Hepatic stellate cell (primary cell): Measurements from ENCODE around the gene MYRFL.
"Not testable (repeated sequence)": the region's sequence is repeated elsewhere in the genome, so short reads cannot be mapped to it uniquely, and the experiment has no call there.

Experiments used
- DNase-seq: peaks from one replicate; pipeline ENCODE4 v3.0.0; 2011; ENCODE audit warnings: low spot score

Gene MYRFL

DNA sequence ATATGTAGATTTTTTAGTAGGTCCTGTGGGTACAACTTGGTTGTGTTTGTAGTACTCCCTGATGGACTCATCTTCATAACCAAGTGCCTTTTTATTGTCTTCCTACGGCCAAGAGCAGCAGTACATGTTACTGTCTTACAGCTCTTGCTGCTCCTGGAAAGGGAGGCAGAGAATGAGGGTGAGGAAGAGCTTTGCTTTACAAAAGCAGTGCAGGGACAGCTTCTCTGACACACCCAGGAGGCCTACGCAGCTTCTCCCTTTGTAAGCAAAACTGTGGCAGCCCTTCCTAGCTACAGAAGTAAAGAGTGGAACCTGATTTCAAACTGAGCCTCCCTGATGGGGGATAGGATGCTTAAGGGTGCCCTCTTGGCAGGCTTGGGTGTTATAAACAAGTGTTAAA, 18.6 kb downstream of the MYRFL start:
- DNase-seq: no peak

DNA sequence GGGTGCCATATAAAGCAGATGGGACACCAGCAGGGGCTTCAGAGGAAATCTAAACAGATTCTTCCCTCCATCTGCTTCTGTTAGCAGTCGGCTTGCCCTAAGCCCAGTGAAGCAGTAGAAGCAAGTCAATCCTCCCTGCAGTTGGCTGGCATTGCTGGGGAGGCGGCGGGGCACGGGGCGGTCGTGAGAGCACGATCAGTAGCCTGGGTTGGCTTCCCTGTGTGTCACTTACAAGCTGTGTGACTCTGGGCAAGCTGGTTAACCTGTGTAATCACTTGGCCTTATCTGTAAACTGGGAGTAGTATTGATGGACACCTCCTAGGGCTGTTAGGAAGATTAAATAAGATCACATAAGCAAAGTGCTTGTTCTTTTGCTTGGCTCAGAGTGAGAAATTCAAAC, 19.4 kb downstream of the MYRFL start:
- no peak for DNase-seq

DNA sequence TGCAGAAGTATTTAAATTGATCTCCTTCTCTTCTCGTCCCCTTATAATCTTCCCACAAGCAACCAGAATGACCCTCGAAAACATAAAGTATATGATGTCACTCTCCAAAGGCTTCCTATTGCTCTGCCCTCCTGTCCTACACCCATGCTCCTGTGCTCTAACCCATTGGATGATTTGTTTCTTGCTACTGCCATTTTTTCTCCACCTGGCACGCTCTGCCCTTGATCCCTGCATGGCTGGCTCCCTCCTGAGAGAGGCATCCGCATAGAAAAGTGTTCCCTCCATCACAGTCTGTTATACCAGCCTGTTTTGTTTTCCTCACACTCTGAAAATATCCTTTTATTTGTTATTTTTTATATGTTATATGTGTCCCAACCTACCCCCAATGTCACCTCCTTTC, 19.8 kb downstream of the MYRFL start:
- DNase-seq: no peak

DNA sequence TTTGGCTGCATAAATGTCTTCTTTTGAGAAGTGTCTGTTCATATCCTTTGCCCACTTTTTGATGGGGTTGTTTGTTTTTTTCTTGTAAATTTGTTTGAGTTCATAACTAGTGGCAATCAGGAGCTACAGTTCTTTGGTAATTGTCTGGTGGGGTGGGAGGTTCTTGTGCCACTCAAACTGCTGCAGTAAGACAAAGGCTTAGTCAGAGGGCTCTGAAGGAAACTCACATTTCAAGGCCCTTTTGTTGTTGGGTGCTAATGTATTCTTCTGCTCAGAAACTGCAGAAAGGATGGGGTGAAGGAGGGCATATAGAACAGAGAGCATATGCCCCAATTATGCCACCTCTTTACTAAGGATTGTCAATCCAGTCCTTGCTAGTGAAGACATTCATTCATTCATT, 21.9 kb downstream of the MYRFL start:
- DNase-seq: no peak

DNA sequence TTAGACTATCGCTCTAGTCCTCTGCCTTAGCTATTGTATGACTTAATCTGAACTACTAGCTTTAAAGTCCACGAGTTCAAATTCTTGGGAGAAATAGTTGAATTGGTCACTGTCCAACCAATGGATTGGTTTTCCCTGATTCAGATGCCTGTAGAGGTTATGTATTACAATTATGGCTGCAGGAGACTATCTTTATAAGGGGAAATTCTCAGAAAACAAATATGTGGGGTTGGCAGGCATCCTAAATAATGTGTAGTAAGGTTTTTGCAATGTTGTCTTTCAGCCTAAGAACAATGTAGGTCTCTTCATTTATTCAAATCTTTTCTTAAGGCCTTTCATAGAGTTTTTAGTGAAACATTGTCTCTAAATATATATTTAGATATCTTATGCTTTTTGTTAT, 26.9 kb downstream of the MYRFL start:
- no peak for DNase-seq

DNA sequence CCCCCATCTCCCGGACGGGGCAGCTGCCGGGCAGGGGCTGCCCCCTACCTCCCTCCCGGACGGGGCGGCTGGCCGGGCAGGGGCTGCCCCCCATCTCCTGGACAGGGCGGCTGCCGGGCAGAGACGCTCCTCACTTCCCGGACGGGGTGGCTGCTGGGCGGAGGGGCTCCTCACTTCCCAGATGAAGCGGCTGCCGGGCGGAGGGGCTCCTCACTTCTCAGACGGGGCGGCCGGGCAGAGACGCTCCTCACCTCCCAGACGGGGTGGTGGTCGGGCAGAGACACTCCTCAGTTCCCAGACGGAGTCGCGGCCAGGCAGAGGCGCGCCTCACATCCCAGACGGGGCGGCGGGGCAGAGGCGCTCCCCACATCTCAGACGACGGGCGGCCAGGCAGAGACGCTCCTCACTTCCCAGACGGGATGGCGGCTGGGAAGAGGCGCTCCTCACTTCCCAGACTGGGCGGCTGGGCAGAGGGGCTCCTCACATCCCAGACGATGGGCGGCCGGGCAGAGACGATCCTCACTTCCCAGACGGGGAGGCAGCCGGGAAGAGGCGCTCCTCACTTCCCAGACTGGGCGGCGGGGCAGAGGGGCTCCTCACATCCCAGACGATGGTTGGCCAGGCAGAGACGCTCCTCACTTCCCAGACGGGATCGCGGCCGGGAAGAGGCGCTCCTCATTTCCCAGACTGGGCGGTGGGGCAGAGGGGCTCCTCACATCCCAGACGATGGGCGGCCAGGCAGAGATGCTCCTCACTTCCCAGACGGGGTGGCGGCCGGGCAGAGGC, 28.3 kb downstream of the MYRFL start:
- DNase-seq: not testable (repeated sequence)

DNA sequence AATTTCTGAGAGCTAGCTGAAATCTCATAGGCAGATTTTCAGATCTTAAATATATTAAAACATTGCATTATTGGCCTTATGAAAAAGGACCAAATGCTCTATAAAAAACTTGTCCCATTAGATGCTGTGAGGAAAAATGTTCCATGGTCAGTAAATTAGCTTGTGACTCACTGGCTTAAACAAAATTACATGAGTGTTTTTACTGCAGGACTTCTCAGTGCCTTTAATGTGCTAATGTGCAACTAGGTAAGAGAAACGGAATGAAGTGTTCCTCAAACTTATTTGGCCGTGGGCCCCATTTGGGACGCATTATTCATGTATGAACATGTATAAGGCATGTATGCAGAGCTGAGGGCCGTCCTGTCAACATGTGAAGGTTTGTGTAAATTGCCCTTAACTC, 41.7 kb downstream of the MYRFL start:
- no peak for DNase-seq

DNA sequence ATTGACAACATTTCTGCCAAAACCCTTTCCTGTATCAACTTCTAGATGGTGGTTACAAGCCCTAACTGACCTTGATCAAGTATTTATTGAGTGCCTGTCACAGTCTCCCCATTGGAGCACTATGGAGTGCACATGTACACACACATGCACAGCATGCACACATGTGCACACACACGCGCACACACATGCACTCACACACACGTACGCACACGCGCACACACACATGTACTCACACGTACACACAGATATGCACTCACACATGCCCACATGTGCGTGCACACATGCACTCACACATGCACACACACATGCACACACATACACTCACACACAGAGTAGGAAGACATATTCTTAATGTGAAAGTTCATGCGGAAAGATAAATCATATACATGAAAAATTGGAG, 43.7 kb downstream of the MYRFL start:
- DNase-seq: no peak

DNA sequence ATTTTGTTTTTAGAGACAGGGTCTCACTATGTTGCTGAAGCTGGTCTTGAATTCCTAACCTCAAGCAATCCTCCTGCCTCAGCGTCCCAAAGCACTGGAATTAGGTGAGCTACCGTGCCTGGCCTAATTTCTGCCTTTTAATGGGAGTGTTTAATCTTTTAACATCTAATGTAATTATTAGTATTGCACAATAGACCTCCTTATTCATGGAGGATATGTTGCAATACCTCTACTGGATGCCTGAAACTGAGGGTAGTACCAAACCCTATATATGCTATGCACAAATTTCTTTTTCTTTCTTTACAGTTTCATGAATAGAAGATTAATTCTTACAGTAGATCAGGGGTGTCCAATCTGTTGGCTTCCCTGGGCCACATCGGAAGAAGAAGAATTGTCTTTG, 47.8 kb downstream of the MYRFL start:
- DNase-seq: no peak

DNA sequence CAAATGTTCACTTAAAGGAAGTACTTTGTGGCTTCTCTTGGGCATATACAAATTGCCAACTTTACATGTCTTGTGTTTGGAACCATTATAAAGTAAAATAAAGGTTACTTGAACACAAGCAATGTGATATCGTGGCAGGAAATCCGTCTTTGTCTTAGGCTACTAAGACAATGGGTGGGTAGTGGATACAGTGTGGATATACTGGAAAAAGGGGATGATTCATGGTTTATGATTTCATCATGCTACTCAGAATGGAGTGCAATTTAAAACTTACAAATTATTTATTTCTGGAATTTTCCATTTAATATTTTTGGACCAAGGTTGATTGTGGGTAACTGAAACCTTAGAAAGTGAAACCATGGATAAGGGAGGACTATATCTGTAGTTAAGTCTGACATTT, 48.4 kb downstream of the MYRFL start:
- no peak for DNase-seq

DNA sequence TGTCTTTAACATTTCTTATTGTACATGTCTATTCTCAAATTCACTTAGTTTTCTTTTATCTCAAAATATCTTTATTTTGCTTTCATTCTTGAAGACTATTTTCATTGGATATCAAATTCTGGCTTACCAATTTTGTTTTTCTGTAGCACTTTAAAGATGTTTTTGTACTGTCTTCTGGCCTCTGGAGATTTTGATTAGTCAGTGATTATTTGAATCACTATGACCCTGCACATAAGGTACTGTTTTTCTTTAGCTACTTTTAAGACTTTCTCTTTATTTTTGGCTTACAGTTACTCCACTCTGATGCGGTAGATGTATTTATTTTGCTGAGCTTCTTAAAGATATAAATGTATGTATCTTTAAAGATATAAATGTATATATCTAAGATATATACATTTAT, 49.6 kb downstream of the MYRFL start:
- no peak for DNase-seq

DNA sequence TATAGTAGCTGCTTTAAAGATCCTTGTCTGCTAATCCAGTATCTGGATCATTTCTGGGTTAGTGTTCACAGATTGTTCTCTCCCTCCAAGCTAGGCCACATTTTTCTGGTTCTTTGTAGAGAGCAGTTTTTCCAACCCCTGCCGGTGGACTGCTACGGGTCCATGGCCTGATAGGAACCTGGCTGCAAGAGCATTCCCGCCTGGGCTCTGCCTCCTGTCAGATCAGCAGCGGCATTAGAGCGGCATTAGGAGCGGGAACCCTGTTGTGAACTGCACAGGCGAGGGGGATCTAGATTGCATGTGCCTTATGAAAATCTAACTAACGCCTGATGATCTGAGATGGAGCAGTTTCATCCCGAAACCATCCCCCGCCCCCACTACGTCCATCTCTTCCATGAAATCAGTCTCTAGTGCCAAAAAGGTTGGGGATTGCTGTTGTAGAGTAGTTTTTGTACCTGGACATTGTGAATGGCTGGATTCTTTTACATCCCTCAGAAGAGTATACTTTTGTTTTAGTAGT, 50.4 kb downstream of the MYRFL start:
- no peak for DNase-seq

DNA sequence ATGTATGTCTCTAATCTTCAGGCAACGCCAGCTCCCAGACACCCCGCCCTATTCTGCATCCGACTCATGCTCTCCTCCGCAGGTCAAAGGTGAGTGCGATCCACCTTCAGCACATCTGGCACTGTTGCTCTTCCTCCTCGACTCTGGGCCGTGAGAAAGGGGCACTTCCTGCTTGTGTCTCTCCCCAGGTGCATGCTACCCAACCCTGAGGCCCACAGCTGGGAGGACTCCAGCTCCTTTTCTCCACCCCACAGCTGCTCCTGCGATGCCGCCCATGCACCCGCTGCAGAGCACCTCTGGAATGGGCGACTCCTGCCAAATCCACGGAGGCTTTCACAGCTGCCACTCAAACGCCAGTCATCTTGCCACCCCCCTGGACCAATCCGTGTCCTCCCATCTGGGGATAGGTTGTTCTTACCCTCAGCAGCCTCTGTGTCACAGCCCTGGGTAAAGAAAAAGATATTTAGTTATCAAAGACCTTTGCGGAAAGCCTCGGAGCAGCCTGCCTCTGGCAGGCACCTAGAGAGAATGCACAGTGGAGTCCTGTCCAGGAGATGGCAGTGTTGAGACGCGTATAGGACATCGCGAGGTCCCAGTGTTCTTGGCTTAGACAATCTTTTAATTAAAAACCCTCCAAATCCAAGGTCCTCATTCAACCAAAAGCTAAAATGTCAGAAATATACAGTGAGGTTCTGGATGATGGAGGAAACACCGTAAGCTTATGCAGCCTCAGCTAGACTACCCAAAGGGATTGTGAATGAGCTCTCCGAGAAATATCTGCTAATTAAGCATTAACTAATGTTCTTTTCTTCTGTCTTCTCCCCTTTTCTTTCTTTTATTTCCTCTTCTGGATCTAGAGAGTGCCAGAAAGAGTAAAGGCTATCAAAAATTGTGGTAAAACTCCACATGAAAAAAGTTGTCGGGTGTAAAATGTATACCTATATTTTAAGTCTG, 54.3 kb downstream of the MYRFL start:
- DNase-seq: peak; percentile 67

DNA sequence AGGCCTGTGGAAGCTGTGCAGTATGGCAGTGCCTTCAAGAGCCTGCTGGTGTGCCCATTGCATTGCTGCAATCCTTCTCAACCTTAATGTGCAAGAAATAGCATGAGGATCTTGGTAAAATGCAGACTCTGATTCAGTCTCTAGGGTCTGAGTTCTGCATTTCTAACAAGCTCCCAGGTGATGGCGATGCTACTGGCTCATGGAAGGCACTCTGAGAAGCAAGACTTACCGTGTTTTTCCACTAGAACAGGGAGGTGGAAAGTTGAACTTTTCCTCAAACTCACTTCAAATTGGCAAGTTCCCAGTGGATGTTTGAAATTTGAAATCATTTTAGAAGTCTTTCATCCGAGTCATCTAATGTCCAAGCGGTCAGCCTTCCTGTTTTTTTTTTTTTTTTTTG, 55.5 kb downstream of the MYRFL start:
- no peak for DNase-seq

DNA sequence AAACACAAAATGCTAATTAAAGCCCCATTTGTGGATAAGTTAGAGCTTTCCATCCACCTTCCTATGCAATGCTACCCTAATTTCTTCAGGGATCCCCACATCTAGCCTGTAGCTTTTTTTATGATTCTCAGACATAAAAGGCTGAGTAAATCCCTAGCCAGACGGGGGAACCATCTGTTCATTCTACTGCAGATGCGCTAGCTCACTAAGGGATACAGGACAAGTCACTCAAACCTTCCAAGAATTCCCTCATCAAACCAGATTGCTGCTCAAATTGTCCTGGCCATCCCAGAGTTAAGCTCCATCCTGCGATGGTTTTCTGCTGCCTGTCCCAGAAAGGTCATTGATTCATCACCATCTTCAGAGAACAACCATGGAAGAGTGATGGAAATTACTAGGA, 56.7 kb downstream of the MYRFL start:
- DNase-seq: no peak

DNA sequence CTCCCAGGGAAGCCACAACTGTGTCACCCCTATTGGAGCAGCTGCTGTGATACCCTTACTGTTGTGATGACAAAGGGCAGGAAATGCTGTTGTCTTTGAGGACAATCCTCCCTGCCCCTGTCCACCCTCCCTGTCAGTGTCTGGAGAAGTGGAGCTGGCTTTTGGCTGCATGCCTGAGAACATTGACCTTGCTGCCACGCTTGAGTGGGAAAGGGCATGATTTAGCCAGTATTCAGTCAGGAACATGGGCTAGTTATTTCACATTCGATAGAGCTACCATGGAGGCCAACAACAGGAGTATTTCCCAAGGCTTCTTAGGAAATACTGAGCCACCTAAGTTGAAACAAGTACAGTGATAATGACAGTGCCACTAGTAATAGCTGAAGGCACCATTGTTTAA, 59.4 kb downstream of the MYRFL start:
- no peak for DNase-seq

DNA sequence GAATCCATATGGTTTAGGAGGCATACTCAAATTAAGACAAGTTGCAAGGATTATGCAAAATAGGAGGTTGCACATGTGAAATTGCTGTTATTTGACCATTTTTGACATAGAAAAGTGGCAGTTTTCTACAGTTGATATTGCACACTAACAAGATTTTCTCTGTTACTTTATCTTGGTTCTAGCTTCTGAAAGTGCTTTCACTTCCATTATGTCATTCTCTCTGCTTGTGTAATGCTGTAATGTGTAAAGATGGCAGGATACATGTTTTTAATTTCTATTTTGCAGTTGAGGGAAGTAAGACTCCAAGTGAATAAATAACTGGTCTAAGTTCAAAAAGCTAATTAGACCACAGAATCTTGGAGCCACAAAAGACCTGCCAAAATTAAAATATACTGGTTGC, 60.6 kb downstream of the MYRFL start:
- no peak for DNase-seq

DNA sequence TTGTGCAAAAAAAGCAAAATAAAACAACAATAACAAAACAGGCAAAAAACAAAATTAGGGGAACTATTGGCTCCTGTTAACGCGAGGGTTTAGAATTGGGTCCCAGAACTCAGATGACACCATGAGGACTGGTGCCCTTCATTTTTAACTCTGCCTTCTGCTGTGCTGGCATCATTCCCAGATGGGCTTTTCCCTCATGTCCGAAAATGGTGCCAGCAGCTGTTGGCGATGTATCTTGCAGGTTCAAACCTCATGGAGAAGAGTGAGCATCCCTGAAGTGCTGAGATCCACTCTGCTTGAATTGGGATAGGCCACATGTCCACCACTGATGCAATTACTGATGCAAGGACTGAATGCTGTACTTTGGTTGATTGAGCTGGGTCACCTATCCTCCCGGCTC, 61.1 kb downstream of the MYRFL start:
- DNase-seq: no peak

DNA sequence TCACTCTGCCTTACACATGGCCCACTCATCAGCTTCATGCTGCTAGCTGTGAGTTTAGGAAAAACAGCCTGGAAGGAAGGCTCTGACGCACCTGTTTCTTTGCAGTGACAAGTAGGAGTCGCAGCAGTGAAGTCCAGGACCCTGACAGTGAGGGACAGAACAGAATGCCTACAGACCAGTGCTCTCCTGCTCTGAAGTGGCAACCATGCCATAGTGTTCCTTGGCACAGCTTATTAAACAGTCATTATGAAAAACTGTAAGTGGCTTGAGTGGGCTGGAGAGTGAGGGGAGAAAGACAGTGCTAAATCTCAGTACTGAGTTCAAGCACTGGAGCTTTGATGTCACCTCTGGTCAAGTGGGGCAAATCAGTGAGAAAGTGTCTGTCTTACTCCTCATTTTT, 61.7 kb downstream of the MYRFL start:
- DNase-seq: no peak

DNA sequence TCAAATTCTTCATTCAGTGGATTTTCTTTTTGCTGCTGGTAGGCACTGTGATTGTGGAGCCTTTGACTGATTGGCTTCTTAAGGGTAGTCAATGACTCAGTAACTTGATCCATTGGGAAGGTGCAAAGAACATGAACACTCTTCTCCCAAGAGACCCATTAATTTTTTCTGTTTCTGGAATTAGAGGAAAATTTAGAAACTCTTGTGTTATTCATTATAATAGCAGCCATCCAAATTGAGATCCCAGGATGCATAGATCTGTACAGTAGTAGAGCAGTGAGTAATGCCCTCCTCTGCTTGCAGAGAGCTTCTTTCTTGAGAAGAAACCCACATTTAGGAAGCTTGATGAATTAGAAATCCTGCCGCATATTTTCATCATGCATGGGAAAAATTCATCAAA, 63.9 kb downstream of the MYRFL start:
- no peak for DNase-seq

DNA sequence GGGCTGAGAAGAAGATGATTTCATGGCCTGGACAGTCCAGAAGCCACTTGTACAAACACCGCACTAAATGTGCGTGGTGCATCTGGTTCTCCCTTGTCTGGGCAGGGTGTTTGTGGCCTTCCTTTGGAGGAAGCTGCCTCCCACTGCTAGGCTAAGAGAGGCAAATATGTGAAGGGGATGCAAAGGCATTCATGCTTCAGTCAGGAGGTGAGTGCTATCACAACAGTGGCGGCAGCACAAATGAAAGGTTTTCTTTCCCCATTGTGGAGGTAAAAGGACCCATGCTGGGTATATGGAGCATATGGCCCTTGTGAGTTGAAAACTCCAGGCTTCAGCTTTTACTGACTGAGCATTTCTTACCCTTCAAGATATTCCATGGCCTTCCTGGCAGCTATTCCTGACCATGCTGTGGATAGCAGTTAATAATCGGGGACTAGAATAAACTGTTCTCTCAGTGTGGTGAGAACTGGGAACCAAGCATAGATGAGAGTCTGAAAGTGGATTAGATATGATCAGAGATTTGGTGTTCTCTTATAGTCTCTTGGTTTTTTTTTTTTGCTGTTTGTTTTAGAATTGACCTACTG, 69.9 kb downstream of the MYRFL start:
- no peak for DNase-seq

DNA sequence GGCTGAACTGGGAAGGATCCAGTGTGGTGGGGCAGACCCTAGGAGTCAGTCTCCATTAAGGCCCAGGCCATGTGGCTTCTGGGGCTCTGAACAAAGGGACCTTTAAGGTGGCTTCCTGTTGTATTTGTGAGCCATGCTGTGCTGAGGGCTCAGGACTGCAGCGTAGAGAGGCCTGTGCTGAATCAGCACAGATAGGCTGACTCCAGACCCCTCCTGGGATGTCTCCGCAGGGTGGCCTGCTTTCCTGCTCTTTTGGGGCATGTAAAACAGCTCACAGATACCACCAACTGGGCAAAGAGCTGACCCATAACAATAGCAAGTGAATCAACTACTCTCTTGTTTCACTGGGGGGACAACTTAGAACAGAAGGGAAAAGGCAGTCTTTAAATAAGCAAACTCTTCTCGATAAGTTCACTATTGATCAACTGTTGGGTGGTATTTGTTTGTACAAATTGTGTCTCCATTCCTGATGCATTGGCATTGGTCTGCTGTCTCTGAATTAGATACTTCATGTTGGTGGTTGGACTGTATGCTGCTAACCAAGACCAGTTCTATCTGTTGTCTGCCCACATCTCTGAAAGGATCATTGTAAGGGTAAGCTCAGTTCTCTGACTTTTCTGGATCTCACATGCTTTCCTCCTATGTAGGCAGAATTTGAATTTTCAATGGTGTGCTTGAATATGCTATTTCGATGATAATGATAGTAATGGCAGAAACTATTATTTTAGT, 71.8 kb downstream of the MYRFL start:
- DNase-seq: no peak
